HG03039 (cell line): ENCODE measurements around the gene SLC8A3.

ENCODE experiments used
- ATAC-seq: cut with Tn5 transposase; IDR thresholded peaks from one replicate; pipeline ENCODE4 v1.9.1; 2021; ENCODE audit warnings: mild to moderate bottlenecking, moderate library complexity; ENCODE audit not compliant: unreplicated experiment

Gene SLC8A3

GRCh38 chr14:70123796-70124195, 65.0 kb downstream of the SLC8A3 start:
- ATAC-seq = no peak

GRCh38 chr14:70121521-70121920, 67.2 kb downstream of the SLC8A3 start:
- no peak for ATAC-seq

GRCh38 chr14:70118064-70118463, 70.7 kb downstream of the SLC8A3 start:
- ATAC-seq = no peak

- no peak for ATAC-seq
Measured at GRCh38 chr14:70116278-70116677, 72.5 kb downstream of the SLC8A3 start.

- ATAC-seq = no peak
Measured at GRCh38 chr14:70114621-70115156, 74.1 kb downstream of the SLC8A3 start.

GRCh38 chr14:70113211-70113610, 75.5 kb downstream of the SLC8A3 start:
- ATAC-seq = no peak

GRCh38 chr14:70108419-70108818, 80.3 kb downstream of the SLC8A3 start:
- no peak for ATAC-seq

GRCh38 chr14:70107309-70107708, 81.4 kb downstream of the SLC8A3 start:
- no peak for ATAC-seq

- ATAC-seq = no peak
Measured at GRCh38 chr14:70100071-70100470, 88.7 kb downstream of the SLC8A3 start.

GRCh38 chr14:70098250-70098809, 90.4 kb downstream of the SLC8A3 start:
- ATAC-seq = no peak

GRCh38 chr14:70097576-70098249, 91.0 kb downstream of the SLC8A3 start:
- ATAC-seq = no peak

- ATAC-seq = no peak
Measured at GRCh38 chr14:70096866-70097265, 91.9 kb downstream of the SLC8A3 start.

GRCh38 chr14:70094631-70095030, 94.1 kb downstream of the SLC8A3 start:
- ATAC-seq = no peak

- no peak for ATAC-seq
Measured at GRCh38 chr14:70094106-70094505, 94.6 kb downstream of the SLC8A3 start.

GRCh38 chr14:70093156-70093555, 95.6 kb downstream of the SLC8A3 start:
- no peak for ATAC-seq

GRCh38 chr14:70087380-70087697, 101.4 kb downstream of the SLC8A3 start:
- no peak for ATAC-seq

- no peak for ATAC-seq
Measured at GRCh38 chr14:70086685-70087379, 101.9 kb downstream of the SLC8A3 start.

GRCh38 chr14:70084226-70084625, 104.5 kb downstream of the SLC8A3 start:
- ATAC-seq = no peak

GRCh38 chr14:70082394-70082793, 106.4 kb downstream of the SLC8A3 start:
- ATAC-seq = no peak

GRCh38 chr14:70080076-70080475, 108.7 kb downstream of the SLC8A3 start:
- no peak for ATAC-seq

GRCh38 chr14:70078329-70078728, 110.4 kb downstream of the SLC8A3 start:
- ATAC-seq = no peak

- ATAC-seq = no peak
Measured at GRCh38 chr14:70077720-70078119, 111.0 kb downstream of the SLC8A3 start.
